Bronchial epithelial cell (primary cell): ENCODE measurements around the gene PEX26. TPM values are rescaled to one million over a fixed set of nuclear protein-coding genes. Genes with fewer than 3 reads are reported as not detected.
"Not testable (repeated sequence)": the region's sequence is repeated elsewhere in the genome, so short reads cannot be mapped to it uniquely, and the experiment has no call there.

Source experiments
- DNase-seq: peaks from one replicate; pipeline ENCODE4 v3.0.0-alpha.2; 2010; ENCODE audit warnings: low read depth
- FAIRE-seq: peaks from 2 replicates; lab custom pipeline; 2011; peaks lifted over from hg19 to GRCh38; lab: Jason Lieb, UNC
- H3K27me3 ChIP-seq: 2 replicates; pipeline ENCODE4 v1.5.1; 2011; ENCODE audit warnings: low read length; ENCODE audit not compliant: control insufficient read depth, insufficient read depth
- H3K36me3 ChIP-seq: 2 replicates; pipeline ENCODE4 v1.5.1; 2011; ENCODE audit warnings: low read length; ENCODE audit not compliant: control insufficient read depth, insufficient read depth
- H3K4me3 ChIP-seq: 2 replicates; pipeline ENCODE4 v1.5.1; 2011; ENCODE audit warnings: mild to moderate bottlenecking, low read depth, low read length, control low read depth
- total RNA-seq: library from RNA; depleted of rRNA; stranded (reverse); fragments of >200 nt; gene quantifications from 2 replicates; pipeline ENCODE4 v1.2.1, GENCODE V29; 2014
- TF ChIP-seq, protein P1 (sequence below): IDR thresholded peaks from 2 replicates; pipeline ENCODE4 v1.5.1; 2011; ENCODE audit warnings: mild to moderate bottlenecking, moderate library complexity, low read length, control low read depth, inconsistent platforms; ENCODE audit not compliant: insufficient read depth, severe bottlenecking

The PEX26 gene
- total RNA-seq, 1 donor from 2014 or later = 11.8 TPM

GRCh38 chr22:18059473-18059872 is 18.3 kb upstream of the PEX26 start:
- Histone ChIP-seq H3K27me3 (no peaks in the 10 kb centered on the region), H3K36me3 (no peaks in the 10 kb centered on the region), H3K4me3 (no peak overlapping the region)
- TF ChIP-seq, protein P1, sequence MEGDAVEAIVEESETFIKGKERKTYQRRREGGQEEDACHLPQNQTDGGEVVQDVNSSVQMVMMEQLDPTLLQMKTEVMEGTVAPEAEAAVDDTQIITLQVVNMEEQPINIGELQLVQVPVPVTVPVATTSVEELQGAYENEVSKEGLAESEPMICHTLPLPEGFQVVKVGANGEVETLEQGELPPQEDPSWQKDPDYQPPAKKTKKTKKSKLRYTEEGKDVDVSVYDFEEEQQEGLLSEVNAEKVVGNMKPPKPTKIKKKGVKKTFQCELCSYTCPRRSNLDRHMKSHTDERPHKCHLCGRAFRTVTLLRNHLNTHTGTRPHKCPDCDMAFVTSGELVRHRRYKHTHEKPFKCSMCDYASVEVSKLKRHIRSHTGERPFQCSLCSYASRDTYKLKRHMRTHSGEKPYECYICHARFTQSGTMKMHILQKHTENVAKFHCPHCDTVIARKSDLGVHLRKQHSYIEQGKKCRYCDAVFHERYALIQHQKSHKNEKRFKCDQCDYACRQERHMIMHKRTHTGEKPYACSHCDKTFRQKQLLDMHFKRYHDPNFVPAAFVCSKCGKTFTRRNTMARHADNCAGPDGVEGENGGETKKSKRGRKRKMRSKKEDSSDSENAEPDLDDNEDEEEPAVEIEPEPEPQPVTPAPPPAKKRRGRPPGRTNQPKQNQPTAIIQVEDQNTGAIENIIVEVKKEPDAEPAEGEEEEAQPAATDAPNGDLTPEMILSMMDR = no peak
- FAIRE-seq (no peak), DNase-seq (no peak)

- TF ChIP-seq, protein P1 = no peak
Measured at GRCh38 chr22:18059991-18060390, 17.8 kb upstream of the PEX26 start.

DNA sequence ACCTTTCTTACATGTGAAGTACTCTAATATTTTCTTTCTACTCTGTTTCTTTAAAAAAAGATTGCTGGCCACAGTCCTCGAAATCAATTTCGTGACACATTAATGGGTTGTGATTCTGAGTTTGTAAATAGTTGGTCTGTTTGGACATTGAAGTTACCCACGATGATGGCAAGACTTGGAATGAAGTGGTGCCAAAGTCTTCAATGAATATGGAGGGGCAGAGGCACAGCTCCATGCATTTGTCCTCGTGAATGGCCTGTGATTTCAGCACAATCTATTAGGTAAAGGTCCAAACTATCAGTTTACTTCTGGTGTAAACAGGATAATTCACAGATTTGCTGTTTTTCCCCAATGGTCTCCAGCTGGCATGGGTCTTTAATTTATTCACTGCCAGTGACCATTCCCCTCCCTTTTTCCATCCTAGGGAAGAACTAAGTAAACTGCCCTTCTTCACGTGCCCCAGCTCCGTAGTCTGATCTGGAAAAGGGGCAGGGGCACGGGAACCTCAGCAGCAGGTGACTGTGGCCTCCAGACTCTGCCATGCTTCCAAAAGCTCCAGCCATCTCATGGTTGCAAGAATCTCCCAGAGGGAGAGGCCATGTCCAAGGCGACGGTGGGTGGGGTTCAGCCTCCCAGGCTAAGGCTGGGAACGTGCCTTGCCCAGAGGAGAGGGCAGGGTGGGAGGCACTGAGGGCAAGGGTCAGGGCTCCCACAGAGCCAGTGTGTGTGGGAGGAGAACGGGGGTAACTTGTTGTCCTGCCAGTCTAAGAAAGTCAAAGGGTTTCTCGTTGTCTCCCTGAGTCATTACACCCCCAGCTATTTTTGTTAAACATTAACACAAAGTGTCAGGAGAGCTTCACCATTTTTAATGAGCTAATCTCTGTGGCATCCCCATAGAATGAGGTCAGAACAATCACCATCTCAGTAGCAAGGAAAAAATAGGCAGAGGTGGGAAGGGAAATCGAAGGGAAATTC is 16.9 kb upstream of the PEX26 start:
- no peak overlapping the region for H3K4me3 ChIP-seq
- H3K36me3 ChIP-seq = no peaks in the 10 kb centered on the region
- TF ChIP-seq, protein P1 = no peak
- H3K27me3 ChIP-seq = no peaks in the 10 kb centered on the region
- FAIRE-seq (no peak), DNase-seq (peak; percentile 91)

More at GRCh38 chr22:18059991-18060390, 17.8 kb upstream of the PEX26 start:
- Histone ChIP-seq H3K4me3 (no peak overlapping the region), H3K27me3 (no peaks in the 10 kb centered on the region), H3K36me3 (no peaks in the 10 kb centered on the region)
- DNase-seq (no peak), FAIRE-seq (no peak)

DNA sequence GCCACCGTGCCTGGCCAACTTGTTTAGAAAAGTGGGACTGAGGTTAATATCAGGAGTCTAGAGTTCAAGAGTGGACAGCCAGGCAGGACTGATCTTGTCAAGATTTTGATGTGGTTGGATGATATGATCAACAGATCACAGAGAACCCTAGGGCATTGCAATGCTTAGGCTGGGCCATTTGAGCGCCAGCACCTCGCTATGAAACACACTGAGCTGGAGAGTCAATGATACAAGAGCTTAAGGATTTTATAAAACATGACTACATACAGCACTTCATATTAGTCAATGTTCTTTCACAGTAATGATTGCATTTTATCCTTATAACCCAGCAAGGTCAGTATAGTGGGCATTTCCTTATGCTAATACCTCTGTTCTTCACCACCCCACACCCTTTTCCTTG is 15.4 kb upstream of the PEX26 start:
- no peak for FAIRE-seq
- TF ChIP-seq, protein P1 = no peak

DNA sequence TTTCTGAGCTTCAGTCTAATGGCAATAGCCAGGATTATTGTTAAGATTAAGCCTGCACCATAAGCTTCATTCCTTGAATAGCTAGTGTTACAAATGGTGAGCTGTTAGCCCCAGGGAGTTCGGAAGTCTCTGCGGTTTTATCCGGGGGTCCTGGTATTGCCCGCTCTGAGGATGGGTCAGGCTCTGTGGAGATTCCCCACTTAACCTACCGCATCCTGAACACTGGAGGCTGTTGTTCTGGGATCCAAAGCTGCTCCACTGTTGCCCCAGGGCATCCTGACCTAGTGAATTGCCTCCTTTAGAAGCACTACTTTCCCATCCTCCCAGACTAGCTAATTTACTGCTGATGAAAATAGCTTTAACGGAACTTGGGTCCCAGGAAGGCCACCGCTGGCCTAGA is 14.5 kb upstream of the PEX26 start:
- no peak overlapping the region for H3K4me3 ChIP-seq
- TF ChIP-seq, protein P1 = no peak
- no peak for DNase-seq
- no peak for FAIRE-seq
- H3K36me3 ChIP-seq = no peaks in the 10 kb centered on the region
- H3K27me3 ChIP-seq = no peaks in the 10 kb centered on the region

More for the DNA sequence above, 15.4 kb upstream of the PEX26 start:
- Histone ChIP-seq H3K4me3 (no peak overlapping the region), H3K36me3 (no peaks in the 10 kb centered on the region), H3K27me3 (no peaks in the 10 kb centered on the region)
- DNase-seq = no peak

DNA sequence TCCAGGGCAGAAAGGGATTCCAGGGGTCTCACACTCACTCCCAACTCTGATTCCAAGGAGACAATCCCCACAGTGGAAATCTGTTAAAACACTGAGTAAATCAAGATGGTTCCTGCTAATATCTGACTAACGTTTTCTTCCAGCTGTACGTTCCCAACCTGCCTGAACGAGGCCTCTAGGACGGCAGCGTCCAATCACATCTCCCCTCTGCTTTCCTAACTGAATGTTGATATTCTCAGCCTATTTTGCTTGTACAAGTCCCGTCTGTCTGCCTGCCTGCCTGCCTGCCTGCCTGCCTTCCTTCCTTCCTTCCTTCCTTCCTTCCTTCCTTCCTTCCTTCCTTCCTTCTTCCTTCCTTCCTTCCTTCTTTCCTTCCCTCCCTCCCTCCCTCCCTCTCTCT is 14.1 kb upstream of the PEX26 start:
- not testable (repeated sequence) for FAIRE-seq, H3K36me3 ChIP-seq, DNase-seq

More for the DNA sequence above, 14.1 kb upstream of the PEX26 start:
- H3K4me3 ChIP-seq, H3K27me3 ChIP-seq: not testable (repeated sequence)
